Activated naive CD8-positive, alpha-beta T cell treated with anti-CD3 and anti-CD28 coated beads, Interleukin-2, amount 50 U/mL, for 16 hours (primary cell): Measurements from ENCODE around the gene PRPF8.

ENCODE experiments used
- DNase-seq: peaks from one replicate; pipeline ENCODE4 v3.0.0-alpha.2; 2020; ENCODE audit warnings: low read depth, low spot score

Gene PRPF8

DNA sequence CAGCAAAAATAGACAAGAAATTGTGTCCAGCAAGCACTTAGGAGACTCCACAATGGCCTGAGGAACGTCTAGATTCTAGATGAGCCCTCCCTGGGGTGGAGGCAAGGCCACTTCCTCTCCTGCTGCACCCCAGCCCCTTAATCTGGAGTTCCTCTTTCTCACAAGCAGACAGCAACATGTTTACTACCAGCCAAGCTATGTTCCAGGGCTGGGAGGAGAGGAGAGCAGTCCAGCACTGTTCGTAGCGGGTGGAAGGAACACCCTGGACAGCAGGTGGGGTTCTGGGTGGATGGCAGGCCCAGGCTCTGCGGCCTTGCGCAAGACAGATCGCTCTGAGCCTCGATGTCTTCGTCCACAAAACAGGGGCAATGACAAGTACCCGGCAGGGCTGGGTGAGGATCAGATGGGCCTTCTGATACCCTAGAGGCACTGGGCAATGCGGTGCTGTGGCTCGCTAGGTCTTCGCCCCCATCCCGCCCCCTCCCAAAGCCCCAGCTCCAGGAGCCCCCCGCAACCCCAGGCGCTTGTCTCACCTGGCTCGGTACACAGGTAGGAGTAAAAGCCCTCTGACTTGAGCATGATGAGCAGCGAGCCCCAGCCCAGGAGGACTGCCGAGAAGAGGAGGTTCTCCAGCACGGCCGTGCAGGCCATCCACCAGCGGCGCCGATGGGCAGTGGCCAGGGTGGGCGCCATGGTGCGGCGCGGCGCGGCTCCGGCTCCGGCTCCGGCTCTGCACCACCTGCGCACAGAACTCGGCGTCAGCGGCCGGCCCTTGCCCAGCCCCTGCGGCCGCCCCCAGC, 57.3 kb downstream of the PRPF8 start:
- no peak for DNase-seq

DNA sequence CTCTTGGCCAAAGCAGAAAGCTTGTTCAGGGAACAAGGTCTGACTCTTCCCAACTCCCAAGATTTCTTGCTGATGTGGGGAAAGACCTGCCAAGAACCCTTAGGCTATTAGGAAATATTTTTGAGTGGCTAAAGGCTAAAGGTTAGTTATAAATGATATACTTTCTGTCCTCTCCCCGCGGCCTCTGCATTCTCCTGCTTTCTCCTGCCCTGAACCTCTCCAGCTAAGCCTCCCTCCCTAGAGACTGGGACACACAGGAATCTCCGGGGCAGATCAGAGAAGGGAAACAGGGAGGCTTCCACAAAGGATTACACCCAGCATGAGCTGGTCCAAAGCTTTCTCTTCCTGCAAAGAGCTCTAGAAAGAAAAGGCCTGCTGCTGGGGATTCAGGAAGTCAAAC, 58.3 kb downstream of the PRPF8 start:
- no peak for DNase-seq

DNA sequence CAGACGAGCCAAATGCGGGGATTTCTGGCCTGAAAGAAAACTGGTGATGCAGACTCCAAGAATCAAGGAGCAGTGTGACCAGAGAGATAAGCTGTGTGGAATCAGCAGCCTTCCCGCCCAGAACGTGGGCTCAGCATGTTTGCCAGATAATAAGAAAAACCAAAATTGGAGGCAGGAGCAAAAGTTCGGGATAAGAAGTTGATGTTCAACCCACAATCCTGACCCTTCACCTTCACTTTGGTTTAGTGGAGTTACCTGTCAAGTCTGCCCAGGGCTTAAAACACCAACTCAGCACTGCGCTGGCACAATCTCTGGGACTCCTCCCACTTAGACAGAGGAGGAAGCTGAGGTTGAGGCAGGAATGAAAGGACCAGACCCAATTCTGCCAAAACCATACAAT, 59.1 kb downstream of the PRPF8 start:
- DNase-seq, result no peak

DNA sequence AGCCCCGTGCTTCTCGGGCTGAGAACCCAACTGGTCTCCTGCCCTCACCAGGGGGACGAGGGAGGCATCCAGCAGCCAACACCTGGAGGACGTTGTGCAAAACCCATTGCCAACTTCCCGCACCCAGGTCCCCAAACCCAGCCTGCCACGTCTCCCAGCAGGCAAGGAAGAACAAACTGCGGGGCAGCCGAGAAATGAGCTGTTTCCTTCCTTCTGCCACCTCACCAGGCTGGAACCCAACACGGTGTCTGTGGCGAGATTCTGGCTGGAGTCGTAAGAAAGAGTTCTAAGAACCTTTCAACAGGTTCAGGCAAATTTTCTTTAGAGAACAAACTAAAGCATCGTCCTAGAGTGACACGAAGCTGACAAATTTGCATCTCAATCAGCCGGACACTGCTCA, 59.6 kb downstream of the PRPF8 start:
- no peak for DNase-seq

DNA sequence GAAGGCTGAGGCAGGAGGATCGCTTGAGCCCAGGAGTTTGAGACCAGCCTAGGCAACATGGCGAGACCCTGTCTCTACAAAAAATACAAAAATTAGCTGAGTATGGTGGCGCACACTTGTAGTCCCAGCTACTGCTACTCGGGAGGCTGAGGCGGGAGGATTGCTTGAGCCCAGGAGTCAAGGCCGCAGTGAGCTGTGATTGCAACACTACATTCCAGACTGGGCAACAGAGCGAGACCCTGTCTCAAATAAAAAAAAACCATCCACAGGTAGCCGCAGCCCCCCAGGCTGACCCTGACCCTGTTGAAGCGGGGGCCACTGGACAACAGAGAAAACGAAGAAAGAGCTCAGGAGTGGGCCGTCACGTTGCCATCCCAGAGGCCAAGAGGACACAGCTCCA, 60.0 kb downstream of the PRPF8 start:
- no peak for DNase-seq

DNA sequence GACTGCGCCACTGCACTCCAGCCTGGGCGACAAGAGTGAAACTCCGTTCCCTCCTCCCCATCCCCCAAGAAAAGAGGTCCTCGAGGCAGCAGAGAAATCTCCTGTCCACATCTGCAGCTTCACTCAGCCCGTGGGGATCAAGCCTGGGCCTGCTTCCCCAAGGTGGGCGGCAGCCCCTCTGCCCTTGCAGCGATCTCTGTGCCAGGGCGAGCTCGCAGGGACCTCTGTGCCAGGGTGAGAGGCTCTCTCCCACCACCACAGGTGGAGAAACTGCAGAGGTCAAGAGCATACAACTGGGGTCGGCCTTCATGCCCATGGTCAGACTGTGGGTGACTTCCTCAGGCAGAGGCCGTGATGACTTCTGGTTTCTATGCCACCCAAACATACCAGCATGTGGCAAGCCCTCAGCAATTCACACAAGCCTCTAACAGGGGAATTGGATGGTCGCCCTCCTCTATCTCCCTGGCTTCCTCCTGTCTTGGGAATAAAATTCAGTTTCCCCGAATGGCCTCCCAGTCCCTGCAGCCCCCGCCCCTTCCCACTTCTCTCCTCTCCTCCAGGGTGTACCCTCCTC, 61.5 kb downstream of the PRPF8 start:
- no peak for DNase-seq

DNA sequence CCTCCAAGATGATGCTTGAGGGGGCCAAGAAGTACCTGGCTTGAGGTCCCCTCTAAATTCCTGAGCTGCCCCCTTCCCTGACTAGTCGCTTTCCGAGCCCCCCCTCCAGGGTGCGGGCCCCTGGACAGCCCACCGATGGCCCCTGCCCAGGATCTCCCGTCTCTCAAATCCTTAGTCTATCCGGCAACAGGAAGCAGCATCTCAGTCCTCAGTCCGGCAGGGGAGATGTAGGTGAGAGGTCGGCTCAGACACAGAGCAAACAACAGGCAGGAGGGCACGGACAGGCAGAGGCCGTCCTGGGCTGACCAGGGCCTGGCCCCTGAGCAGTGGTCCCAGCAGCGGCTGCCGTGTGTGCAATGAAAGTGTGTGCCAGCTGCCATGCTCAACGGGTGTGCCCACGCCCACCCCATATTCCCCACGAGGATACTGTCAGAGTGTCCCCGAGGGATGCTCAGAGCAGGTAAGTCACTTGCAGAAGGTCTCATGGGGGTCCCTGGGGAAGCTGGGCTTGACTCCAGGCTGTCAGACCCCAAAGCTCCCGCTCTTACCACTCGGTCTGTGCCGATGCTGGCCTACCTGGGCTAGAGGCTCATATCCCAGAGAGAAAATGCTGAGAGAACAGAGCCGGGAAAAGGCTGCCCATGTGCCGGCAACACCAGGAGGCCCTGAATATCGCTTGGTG, 63.3 kb downstream of the PRPF8 start:
- no peak for DNase-seq

DNA sequence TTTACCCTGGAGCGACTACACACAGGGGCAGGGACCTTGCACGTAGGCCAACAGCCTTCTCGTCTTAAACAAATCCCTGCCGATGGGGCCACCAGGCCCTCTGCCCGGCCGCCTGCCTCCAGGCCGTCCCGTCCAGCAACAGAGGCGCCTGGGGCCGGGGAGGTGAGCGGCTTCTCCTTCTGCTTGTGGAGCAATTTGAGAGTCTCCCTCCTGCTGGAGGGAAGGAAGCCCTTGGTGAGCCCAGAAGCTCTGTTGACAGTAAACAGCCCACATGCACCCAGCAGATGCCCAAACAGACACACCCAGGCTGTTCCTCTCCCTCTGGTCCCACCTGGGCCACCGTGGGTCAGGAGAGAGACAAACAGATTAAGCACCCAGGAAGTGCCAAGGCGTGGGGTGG, 64.2 kb downstream of the PRPF8 start:
- no peak for DNase-seq

DNA sequence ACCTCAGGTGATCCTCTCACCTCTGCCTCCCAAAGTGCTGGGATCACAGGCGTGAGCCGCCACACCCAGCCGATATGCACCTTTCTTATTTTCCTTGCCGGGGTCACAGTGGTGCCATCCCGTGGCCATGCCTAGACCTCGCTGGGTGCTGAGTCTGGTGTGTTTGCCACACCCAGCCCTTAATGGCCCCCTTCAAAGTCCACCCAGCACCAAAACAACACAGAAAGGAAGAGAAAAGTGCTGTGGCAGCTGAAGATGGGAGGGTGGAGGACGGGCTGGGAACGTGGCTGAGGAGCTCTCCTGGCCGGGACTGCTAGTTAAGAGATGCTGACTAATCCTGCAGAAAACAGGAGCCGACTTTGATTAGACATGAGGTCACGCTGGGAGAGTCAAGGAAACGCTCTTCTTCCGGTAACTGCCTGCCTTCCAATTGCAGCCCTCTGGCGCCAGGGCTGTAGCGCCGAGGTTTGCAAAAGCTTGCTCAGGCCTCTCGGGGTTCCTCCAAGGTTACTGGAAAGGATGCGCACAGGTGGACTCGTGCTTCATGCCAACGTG, 67.0 kb downstream of the PRPF8 start:
- DNase-seq, result no peak

DNA sequence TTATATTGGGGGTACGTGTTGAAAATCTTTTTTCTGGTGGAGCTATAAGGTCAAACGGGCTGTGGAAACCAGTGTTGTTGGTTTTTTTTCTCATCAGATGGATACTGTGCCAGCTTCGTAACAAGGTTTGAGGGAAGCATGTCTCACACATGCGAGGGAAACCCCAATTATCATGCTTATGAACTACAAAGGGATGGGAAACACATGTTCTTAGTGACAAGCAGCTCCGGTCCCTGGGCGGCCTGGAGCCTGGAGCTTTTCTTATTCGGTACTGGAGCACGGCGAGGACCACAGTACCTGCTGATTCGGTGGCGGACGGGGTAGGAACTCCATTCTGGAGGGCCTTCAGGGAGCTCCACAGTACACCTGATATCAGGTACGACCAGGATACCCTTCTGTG, 68.6 kb downstream of the PRPF8 start:
- no peak for DNase-seq

DNA sequence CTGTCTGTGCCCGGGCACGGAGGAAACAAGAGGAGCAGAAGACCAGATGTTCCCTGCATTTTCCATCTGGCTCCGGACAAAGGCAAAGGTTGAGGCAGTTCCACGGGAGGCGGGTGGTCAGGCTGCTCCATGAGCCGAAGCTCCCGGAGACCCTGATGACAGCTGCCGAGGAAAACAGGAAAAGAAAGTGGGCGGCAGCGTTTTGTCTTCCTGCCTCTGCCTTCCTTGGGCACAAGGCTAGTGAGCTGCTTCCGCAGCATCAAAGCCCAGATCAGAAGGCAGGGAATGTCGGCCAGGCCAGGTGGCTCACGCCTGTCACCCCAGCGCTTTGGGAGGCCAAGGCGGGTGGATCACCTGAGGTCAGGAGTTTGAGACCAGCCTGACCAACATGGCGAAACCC, 72.3 kb downstream of the PRPF8 start:
- DNase-seq, result no peak

DNA sequence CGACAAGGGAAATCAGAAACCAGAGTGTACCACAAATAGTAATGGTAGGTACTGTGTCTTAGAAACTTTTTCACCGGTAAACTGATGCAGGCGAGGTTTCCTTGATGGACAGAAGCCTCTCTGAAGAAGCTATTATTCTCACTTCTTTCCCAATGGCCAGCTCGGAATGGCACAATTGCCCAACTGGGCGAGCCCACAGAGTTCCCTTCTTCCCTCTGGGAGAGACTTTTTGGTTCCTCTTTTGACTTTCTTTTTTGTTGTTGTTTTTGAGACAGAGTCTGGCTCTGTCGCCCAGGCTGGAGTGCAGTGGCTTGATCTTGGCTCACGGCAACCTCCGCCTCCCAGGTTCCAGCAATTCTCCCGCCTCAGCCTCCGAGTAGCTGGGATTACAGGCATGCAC, 73.0 kb downstream of the PRPF8 start:
- DNase-seq, result no peak

DNA sequence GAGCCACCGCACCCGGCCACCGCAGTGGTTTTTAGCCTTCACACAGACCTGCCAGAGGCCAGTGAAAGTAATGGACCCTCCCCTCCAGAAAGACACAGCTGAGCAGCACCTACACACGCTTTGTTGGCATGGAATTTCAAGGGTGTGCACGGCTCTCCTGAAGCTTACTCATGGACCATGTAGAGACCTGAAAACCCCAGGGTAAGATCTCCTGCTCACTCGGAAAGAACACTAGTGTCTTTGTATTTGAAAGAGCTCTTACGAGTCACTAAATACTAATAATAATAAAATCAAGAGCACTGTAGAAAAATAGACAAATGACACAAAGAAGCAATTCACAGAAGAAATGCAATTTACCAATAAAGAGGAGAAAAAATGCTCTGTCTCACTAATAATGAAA, 76.0 kb downstream of the PRPF8 start:
- DNase-seq, result no peak

DNA sequence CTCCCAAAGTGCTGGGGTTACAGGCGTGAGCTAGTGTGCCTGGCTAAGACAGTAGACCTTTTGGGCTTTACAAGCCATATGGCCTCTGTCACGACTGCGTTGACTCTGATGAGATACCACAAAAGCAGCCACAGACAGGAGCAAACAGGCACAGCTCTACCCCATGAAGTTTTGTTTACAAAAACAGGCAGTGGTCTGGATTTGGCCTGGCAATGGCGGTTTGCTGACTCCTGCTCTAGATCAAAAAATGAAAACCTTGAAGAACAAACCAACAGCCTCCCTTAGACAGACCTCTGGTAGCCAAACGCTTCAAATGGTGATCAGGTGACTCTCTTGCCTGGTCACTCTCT, 76.7 kb downstream of the PRPF8 start:
- no peak for DNase-seq

DNA sequence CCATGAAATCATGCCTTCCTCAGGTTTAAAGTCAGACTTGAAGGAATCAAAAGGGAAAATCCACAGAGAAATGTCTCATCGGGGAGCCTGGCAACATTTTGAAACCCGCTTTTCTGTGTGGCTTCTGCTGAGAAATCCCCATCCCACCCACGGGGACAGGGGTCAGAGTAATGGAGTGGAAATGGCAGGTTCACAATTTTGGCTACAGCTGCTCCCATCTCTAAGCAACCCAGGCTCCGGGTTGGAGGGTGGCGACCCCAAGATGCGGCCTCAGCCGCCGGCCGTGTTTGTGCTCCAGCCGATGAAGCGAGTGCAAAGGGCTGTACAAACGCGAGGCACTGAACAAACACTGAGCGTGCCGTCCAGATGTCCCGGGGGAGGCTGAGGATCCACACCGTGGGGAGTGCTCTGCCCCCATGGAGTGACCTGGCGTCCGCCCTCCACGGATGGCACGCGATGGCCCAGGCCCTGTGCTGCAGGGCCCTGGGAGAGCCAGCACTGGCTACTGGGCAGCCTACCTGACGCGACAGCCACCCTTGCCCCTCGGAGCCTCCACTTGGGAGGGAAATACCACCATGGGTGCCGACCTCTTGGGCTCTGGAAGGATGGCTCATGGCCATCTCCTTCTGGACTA, 78.2 kb downstream of the PRPF8 start:
- DNase-seq, result no peak

DNA sequence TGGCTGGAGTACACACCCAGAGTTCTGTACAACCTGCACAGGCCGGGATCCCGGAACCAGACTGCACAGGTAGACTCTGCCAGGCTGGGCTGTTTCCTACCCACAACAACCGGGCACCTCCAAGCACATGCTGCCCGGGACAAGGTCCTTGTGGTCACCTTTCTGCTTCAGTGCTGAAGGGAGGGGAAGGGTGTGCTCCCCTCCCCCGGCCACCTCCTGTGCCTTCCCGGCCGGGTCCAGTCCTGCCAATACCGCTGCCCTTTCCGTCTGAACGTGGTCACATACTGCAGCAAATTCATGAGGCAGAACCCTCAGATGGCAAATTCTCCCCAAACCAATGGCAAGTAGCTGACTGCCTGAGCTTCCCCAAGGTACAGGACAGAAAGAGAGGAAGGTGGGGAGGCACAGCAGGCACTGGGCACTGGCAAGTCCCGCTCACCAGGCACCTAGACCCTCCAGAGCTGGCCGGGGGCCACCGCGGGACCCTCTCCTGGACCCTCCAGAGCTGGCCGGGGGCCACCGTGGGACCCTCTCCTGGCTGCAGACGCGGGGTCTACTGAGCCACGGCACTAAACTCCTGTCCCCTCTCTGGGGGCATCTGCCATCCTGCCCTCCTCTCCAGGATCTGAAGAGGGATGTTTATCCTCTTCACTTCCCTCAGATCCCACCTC, 78.9 kb downstream of the PRPF8 start:
- no peak for DNase-seq

DNA sequence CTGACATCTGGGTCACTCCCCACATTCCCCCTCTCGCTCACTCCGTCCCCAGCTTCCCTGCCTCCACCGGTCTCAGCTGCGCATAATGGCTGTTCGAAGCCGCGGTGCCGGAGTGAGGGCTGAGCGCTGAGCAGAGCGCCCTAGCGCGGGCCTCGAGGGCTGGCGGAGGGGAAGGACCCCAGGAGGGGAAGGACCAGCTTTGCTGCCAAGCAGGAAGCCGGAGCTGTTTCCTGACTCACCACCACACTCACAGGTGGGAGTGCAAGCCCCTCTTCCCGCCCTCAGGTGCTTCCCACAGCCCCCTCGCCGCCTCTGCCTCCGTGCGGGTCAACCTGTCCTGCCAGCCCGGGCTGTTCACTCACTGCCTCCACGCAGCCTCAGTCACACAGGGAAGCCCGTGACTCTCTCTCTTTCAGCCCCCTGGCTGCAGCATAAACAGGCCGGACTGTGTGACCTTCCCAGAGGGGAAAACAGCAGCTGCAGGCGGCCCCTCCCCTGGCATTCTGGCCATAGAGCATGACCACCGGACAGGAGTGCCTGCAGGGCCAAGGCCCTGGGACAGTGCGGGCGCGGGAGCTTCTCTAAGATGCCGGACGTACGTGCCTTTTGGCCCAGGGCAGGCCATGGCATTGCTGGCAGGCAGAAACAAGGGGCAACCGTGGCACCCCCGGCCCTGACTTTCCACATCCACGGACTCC, 79.7 kb downstream of the PRPF8 start:
- no peak for DNase-seq

DNA sequence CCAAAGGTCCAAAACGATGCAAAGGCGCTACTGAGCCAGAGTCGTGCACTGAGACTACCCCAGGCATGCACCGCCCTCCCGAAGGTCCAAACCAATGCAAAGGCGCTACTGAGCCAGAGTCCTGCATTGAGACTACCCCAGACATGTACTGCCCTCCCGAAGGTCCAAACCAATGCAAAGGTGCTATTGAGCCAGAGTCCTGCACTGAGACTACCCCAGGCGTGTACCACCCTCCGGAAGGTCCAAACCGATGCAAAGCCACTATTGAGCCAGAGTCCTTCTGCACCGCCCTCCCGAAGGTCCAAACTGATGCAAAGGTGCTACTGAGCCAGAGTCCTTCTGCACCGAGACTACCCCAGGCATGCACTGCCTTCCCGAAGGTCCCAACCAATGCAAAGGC, 83.1 kb downstream of the PRPF8 start:
- no peak for DNase-seq
